ENCODE measurements around the gene PTRHD1. TPM values are rescaled to one million over a fixed set of nuclear protein-coding genes. Genes with fewer than 3 reads are reported as not detected.

The PTRHD1 gene
- polyA plus RNA-seq (2012; rRNA removed): 65.6 and 74.4 TPM in 2 replicates
- 48.7 and 60.6 TPM in 2 replicates for polyA plus RNA-seq (2012; cell fraction: cytosol; rRNA removed)
- 20.7 and 40.3 TPM in 2 replicates for polyA plus RNA-seq (2012; cell fraction: nucleus; rRNA removed)

GRCh38 chr2:24792874-24793760, at the start of gene PTRHD1, which contains the start of gene CENPO:
Gene PTRHD1, minus strand, starts transcription at chr2:24793391. Its CDS starts 14 bp downstream, at chr2:24793377.
Gene CENPO, plus strand, starts transcription at chr2:24793425. Its CDS starts 495 bp downstream, at chr2:24793920.
- Histone ChIP-seq H3K9me3 (no peaks in the 10 kb centered on the region), H3K4me2 (peak within 1 kb of the TSS; percentile 80), H3K36me3 (replicated peaks in 1 of 2; ENCODE audit: control insufficient read depth in 1 of 2, insufficient read depth in 2 of 2, low read length in 1 of 2) (peaks cover 8 to 12% of the 10 kb centered on the region in 2 experiments), H3K4me1 (ENCODE audit: control insufficient read depth in 1 of 2, insufficient read depth in 2 of 2, low read depth in 1 of 2, low read length in 1 of 2) (peaks cover 18 to 19% of the 10 kb centered on the region in 2 experiments; a peak in 3 of 4 replicates), H3K9me2 (no peaks in the 10 kb centered on the region), H3K27ac (ENCODE audit: low read depth in 2 of 2, low read length in 1 of 2) (peak within 1 kb of the TSS; percentile 94 to 100), H3K79me2 (ENCODE audit: insufficient read depth) (peaks cover 48% of the 10 kb centered on the region), H3K9ac (peak within 1 kb of the TSS; percentile 98), H3K27me3 (ENCODE audit: insufficient read depth) (no peaks in the 10 kb centered on the region), H2AFZ (ENCODE audit: low read depth) (peak within 1 kb of the TSS; percentile 86), H3K4me3 (ENCODE audit: low read depth in 2 of 2, low read length in 1 of 2) (peak within 1 kb of the TSS; percentile 89 to 93), H3F3A (replicated peaks; ENCODE audit: insufficient read depth) (peaks cover 4% of the 10 kb centered on the region), H4K20me1 (ENCODE audit: insufficient read depth) (no peaks in the 10 kb centered on the region)
- CTCF ChIA-PET: interaction anchor here (0.6 to 4.4 kb wide), 23 partner anchors 14 to 709 kb away, joined by 3 to 31 read pairs (median 4); partner anchors contain the start of gene TP53I3
- 1% methylated on average over 70 of the region's 74 CpGs for WGBS (ENCODE audit: low lambda C conversion rate)
- POLR2A ChIA-PET: interaction anchor here (0.7 to 1.6 kb wide), 20 partner anchors 10 to 968 kb away, joined by 3 to 9 read pairs (median 3); partner anchors contain the start of genes ATAD2B, NCOA1 and TP53I3
- peak; percentile 99 for DNase-seq
- TF ChIP-seq NFIC (IDR thresholded peaks at IDR 0.05; ENCODE audit: borderline replicate concordance) (no peak), MXI1 (IDR thresholded peaks at IDR 0.05; ENCODE audit: low read depth, low read length) (peak; percentile 87), FOXM1 (IDR thresholded peaks at IDR 0.05; ENCODE audit: low read depth) (no peak), NRF1 (IDR thresholded peaks at IDR 0.05; ENCODE audit: low read depth, low read length) (peak; percentile 93), FOXJ3 (CRISPR knock-in tag; IDR thresholded peaks at IDR 0.05) (peak; percentile 70; the same call in 1 of the 2 replicates), POLR2AphosphoS5 (IDR thresholded peaks at IDR 0.05; ENCODE audit: low read depth, low read length) (peak; percentile 76), SIN3A (IDR thresholded peaks at IDR 0.05; ENCODE audit: borderline replicate concordance, low read depth, low read length) (peak; percentile 96), MAX (IDR thresholded peaks at IDR 0.05; ENCODE audit: low read depth) (peak; percentile 65), SMC3 (IDR thresholded peaks at IDR 0.05; ENCODE audit: low read depth, low read length) (peak; percentile 52; the same call in 1 of the 2 replicates), JUND (IDR thresholded peaks at IDR 0.05) (no peak), REST (IDR thresholded peaks at IDR 0.05; ENCODE audit: low read depth, low read length) (peak; percentile 63), MEF2A (IDR thresholded peaks at IDR 0.05; ENCODE audit: borderline replicate concordance, low read depth) (no peak), IRF3 (IDR thresholded peaks at IDR 0.05; ENCODE audit: low read depth, low read length) (no peak), GATA2 (CRISPR knock-in tag; IDR thresholded peaks at IDR 0.05) (no peak), GABPA (IDR thresholded peaks at IDR 0.05; ENCODE audit: low read depth) (peak; percentile 54), CTCF (IDR thresholded peaks at IDR 0.05) (peak; percentile 70), RXRA (IDR thresholded peaks at IDR 0.05; ENCODE audit: borderline replicate concordance, low read depth) (no peak), EZH2phosphoT487 (IDR thresholded peaks at IDR 0.05; ENCODE audit: borderline replicate concordance, low read depth) (no peak), TEAD4 (IDR thresholded peaks at IDR 0.05; ENCODE audit: borderline replicate concordance, insufficient read depth) (no peak), YY1 (IDR thresholded peaks at IDR 0.05; ENCODE audit: low read depth) (peak; percentile 100), CHD2 (IDR thresholded peaks at IDR 0.05; ENCODE audit: low read length, partially characterized antibody) (peak; percentile 9), ELF1 (IDR thresholded peaks at IDR 0.05) (peak; percentile 45; the same call in 1 of the 2 replicates), TCF12 (IDR thresholded peaks at IDR 0.05) (peak; percentile 20; the same call in 1 of the 2 replicates), RFX5 (IDR thresholded peaks at IDR 0.05; ENCODE audit: low read length) (no peak; the same call in 1 of the 2 replicates)
- TF ChIP-seq, protein P1, sequence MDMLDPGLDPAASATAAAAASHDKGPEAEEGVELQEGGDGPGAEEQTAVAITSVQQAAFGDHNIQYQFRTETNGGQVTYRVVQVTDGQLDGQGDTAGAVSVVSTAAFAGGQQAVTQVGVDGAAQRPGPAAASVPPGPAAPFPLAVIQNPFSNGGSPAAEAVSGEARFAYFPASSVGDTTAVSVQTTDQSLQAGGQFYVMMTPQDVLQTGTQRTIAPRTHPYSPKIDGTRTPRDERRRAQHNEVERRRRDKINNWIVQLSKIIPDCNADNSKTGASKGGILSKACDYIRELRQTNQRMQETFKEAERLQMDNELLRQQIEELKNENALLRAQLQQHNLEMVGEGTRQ (IDR thresholded peaks at IDR 0.05; ENCODE audit: borderline replicate concordance, low read depth, low read length): no peak
